Adrenal gland (tissue), 5 donors: ENCODE data around the gene RETN.

Source experiments
- CTCF ChIP-seq, 6 experiments: fragments of 450-650 bp in 4 of 6; fragments of 200-600 bp in 2 of 6; sonication (generic) in 1 of 6; IDR thresholded peaks; 1 replicate in 5 of 6; 2 replicates in 1 of 6; pipeline versions ENCODE4 v1.5.1 to v1.8.0; 2016 to 2021; ENCODE audit warnings: antibody characterized with exemption in 6 of 6, mild to moderate bottlenecking in 2 of 6, moderate library complexity in 1 of 6
- POLR2A ChIP-seq, 2 donors: fragments of 450-650 bp; IDR thresholded peaks; one replicate each; pipeline ENCODE4 v1.6.1; 2017; ENCODE audit warnings: antibody characterized with exemption in 2 of 2, mild to moderate bottlenecking in 2 of 2, moderate library complexity in 1 of 2
- donor health status: DM: no; HTN: no; CAD: no.

- TF ChIP-seq CTCF (IDR thresholded peaks at IDR 0.05): no peak
- TF ChIP-seq POLR2A (IDR thresholded peaks at IDR 0.05): no peak
Measured at GRCh38 chr19:7682175-7682855, 13.5 kb downstream of the RETN start.
